ENCODE measurements around the gene CLK4. TPM values are rescaled to one million over a fixed set of nuclear protein-coding genes. Genes with fewer than 3 reads are reported as not detected.

The CLK4 gene
- total RNA-seq = 10 to 100 TPM; 23.6 to 72.3 (median 39.7) TPM

GRCh38 chr5:178626484-178627258, at the start of gene CLK4:
CLK4 (minus strand) TSS chr5:178627050; CDS start chr5:178623416, 3,634 bp downstream.
- Histone ChIP-seq H3K27me3 (no peaks in the 10 kb centered on the region), H3K36me3 (no peaks in the 10 kb centered on the region), H3K4me1 (peaks cover 0 to 6% of the 10 kb centered on the region in 2 donors), H3K27ac (peak within 1 kb of the TSS; percentile 91 to 96), H3K4me3 (peak within 1 kb of the TSS; percentile 52 to 86), H3K9me3 (no peaks in the 10 kb centered on the region)
- peak; percentile 94 to 96 for DNase-seq
- peak; percentile 80 to 84 for TF ChIP-seq POLR2A (IDR thresholded peaks at IDR 0.05)
- TF ChIP-seq CTCF (IDR thresholded peaks at IDR 0.05) = peak in 1 of 4 experiments; percentile 9
- intact Hi-C loops (cut with DNase I; ENCODE audit: low total_unique reads) = no loop called here

- TF ChIP-seq CTCF (IDR thresholded peaks at IDR 0.05) (no peak), POLR2A (IDR thresholded peaks at IDR 0.05) (no peak)
Measured at GRCh38 chr5:178675922-178676321, 49.1 kb upstream of the CLK4 start.

GRCh38 chr5:178674334-178674733, 47.5 kb upstream of the CLK4 start:
- H3K9me3 ChIP-seq = no peaks in the 10 kb centered on the region
- H3K4me3 ChIP-seq = no peak overlapping the region
- no peaks in the 10 kb centered on the region for H3K4me1 ChIP-seq

More at GRCh38 chr5:178675922-178676321, 49.1 kb upstream of the CLK4 start:
- Histone ChIP-seq H3K4me3 (no peak overlapping the region), H3K27me3 (no peaks in the 10 kb centered on the region), H3K9me3 (no peaks in the 10 kb centered on the region), H3K27ac (no peak overlapping the region), H3K4me1 (no peaks in the 10 kb centered on the region), H3K36me3 (no peaks in the 10 kb centered on the region)
- no peak for DNase-seq
- intact Hi-C loops (cut with DNase I; ENCODE audit: low total_unique reads) = no loop called here

DNA sequence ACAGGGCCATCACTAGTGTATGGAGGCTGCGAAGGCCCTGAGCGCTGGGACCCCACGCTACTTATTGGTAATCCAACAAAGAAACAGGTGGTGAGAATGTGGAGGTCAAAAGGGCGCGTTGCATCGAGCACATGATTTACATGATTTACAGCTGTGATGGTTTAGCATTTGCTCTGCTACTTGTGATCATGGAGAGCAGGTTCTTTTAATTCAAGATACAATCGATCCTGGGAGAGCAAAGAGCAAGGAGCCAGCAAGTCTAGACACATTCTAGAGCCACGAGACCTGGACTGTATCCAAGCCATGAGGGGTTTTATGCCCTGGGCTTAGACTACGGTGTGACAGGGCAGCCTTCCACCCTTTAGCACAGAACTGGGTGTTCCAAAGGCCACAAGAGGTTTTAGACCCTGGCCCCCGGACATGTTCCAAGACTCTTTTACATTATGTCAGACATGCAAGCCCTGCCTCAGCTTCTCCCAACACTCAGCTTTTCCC, 47.0 kb upstream of the CLK4 start:
- intact Hi-C loops (cut with DNase I; ENCODE audit: low total_unique reads) = no loop called here
- TF ChIP-seq POLR2A (IDR thresholded peaks at IDR 0.05) (no peak), CTCF (IDR thresholded peaks at IDR 0.05) (no peak)

More at GRCh38 chr5:178674334-178674733, 47.5 kb upstream of the CLK4 start:
- H3K27me3 ChIP-seq = no peaks in the 10 kb centered on the region
- TF ChIP-seq POLR2A (IDR thresholded peaks at IDR 0.05) (no peak), CTCF (IDR thresholded peaks at IDR 0.05) (no peak)
- no peak for DNase-seq
- intact Hi-C loops (cut with DNase I; ENCODE audit: low total_unique reads) = no loop called here
- no peaks in the 10 kb centered on the region for H3K36me3 ChIP-seq
- no peak overlapping the region for H3K27ac ChIP-seq

DNA sequence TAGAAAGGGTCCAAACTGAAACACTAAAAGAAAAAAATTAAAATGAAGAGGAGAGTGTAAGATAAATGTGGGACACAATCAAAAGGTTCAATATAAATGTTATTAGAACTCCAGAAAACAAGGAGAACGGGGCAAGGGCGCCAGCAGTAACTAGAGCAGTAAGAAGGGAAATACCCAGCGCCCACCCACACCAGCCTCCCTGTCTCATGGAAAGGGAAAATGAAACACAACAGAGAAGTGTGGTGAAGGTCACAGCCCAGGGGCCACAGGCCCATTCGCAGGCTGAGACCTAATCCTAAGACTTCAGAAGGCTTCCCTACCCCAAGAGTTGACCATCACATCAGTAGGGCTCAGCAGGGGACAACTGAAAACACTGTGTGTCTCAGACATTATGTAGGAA, 45.8 kb upstream of the CLK4 start:
- Histone ChIP-seq H3K27ac (no peak overlapping the region), H3K4me3 (no peak overlapping the region), H3K27me3 (no peaks in the 10 kb centered on the region), H3K9me3 (no peaks in the 10 kb centered on the region), H3K36me3 (no peaks in the 10 kb centered on the region), H3K4me1 (no peaks in the 10 kb centered on the region)
- no peak for DNase-seq
- intact Hi-C loops (cut with DNase I; ENCODE audit: low total_unique reads) = no loop called here
- TF ChIP-seq POLR2A (IDR thresholded peaks at IDR 0.05) = no peak
- no peak for TF ChIP-seq CTCF (IDR thresholded peaks at IDR 0.05)

More for the DNA sequence above, 47.0 kb upstream of the CLK4 start:
- Histone ChIP-seq H3K9me3 (no peaks in the 10 kb centered on the region), H3K27me3 (no peaks in the 10 kb centered on the region), H3K4me3 (no peak overlapping the region), H3K27ac (no peak overlapping the region), H3K4me1 (no peaks in the 10 kb centered on the region), H3K36me3 (no peaks in the 10 kb centered on the region)
- no peak for DNase-seq
